Upper lobe of left lung (tissue), 6 donors: ENCODE data around the gene PNKD. TPM values are rescaled to one million over a fixed set of nuclear protein-coding genes. Genes with fewer than 3 reads are reported as not detected.
A peak's percentile ranks its signal among the peaks of the same experiment; 100 is the strongest.

ENCODE experiments used
- ATAC-seq, 2 donors: fragments of 200-7000 bp; cut with Tn5 transposase; one replicate each; pipeline ENCODE4 v1.9.1; 2022; ENCODE audit warnings: mild to moderate bottlenecking in 2 of 2, moderate library complexity in 2 of 2; ENCODE audit not compliant: low FRiP score in 2 of 2
- DNase-seq, 2 donors: peaks; one replicate each; pipeline ENCODE4 v3.0.0-alpha.2; 2019 to 2020
- H3K27ac ChIP-seq, 4 donors: fragments of 200-600 bp; sonication (generic); one replicate each; pipeline ENCODE4 v1.5.1; 2016 to 2019
- H3K27me3 ChIP-seq, 4 donors: fragments of 200-600 bp; sonication (generic); one replicate each; pipeline ENCODE4 v1.5.1; 2017 to 2019
- H3K36me3 ChIP-seq, 4 donors: fragments of 200-600 bp; sonication (generic); one replicate each; pipeline ENCODE4 v1.5.1; 2016 to 2019
- H3K4me1 ChIP-seq, 4 donors: fragments of 200-600 bp; sonication (generic); one replicate each; pipeline ENCODE4 v1.5.1; 2018 to 2019
- H3K4me3 ChIP-seq, 4 donors: fragments of 200-600 bp; sonication (generic); one replicate each; pipeline ENCODE4 v1.5.1; 2017 to 2019; ENCODE audit warnings: mild to moderate bottlenecking in 2 of 4, moderate library complexity in 1 of 4
- H3K9me3 ChIP-seq, 4 donors: fragments of 200-600 bp; sonication (generic); one replicate each; pipeline ENCODE4 v1.5.1; 2018 to 2019
- EP300 ChIP-seq, 4 donors: sonication (generic); formaldehyde crosslinking; IDR thresholded peaks; one replicate each; pipeline ENCODE4 v1.5.1; 2017; ENCODE audit warnings: antibody characterized with exemption in 4 of 4, control low read depth in 2 of 4
- POLR2A ChIP-seq, 4 donors: fragments of 450-650 bp; IDR thresholded peaks; one replicate each; pipeline ENCODE4 v1.5.1; 2016 to 2017; ENCODE audit warnings: antibody characterized with exemption in 4 of 4, mild to moderate bottlenecking in 2 of 4
- POLR2AphosphoS5 ChIP-seq, 2 donors: sonication (generic); formaldehyde crosslinking; IDR thresholded peaks; one replicate each; pipeline ENCODE4 v1.5.1; 2017; ENCODE audit warnings: antibody characterized with exemption in 2 of 2
- WGBS, 2 donors: methylation state at CpG; one replicate each; pipeline ENCODE4 v1.1.5; 2017 to 2018; 5-methylcytosine and 5-hydroxymethylcytosine counted together
- total RNA-seq, 6 donors: library from RNA; depleted of rRNA in 4 of 6; stranded (reverse); fragments of >200 nt in 4 of 6; gene quantifications; one replicate each; pipeline versions ENCODE4 v1.1.0 to v1.2.1, GENCODE V29; 2016 to 2021
- TF ChIP-seq, protein P1 (sequence below), 6 experiments: fragments of 450-650 bp in 4 of 6; fragments of 200-600 bp in 2 of 6; sonication (generic) in 2 of 6; IDR thresholded peaks; one replicate each; pipeline ENCODE4 v1.5.1; 2016 to 2019; ENCODE audit warnings: antibody characterized with exemption in 6 of 6
- donor health status: DM: no; HTN: no; CAD: no; lungs with moderate emphysema.
- donor health status: DM: no; HTN: yes; CAD: no; lungs with severe emphysema.

Gene PNKD
- total RNA-seq, 6 donors from 2014 or later = 69.8 to 153 (median 87.2) TPM

DNA sequence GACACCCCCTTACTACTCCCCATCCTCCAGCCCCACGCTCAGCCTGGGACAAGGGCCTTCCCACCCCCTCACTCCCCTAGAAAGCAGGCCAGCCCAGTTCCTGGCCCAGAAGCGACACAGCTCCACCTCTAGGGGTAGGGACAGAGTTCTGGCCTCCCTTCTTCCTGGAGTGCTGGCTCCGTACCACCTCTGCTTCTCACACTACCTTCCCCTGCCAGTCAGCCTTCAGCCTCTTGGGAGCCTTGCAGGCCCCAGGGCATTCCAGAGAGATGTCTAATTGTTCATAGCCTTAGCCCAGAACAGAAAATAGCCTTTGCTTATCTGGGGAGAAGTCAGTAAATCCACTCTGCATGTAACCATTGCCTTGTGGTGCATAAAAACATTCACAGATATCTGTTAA, 73.3 kb downstream of the PNKD start:
- no peak for DNase-seq
- Histone ChIP-seq H3K27me3 (no peaks in the 10 kb centered on the region), H3K4me1 (no peaks in the 10 kb centered on the region), H3K27ac (no peak overlapping the region), H3K36me3 (peaks cover 4 to 22% (median 19%) of the 10 kb centered on the region in 4 donors), H3K9me3 (no peaks in the 10 kb centered on the region), H3K4me3 (no peak overlapping the region)
- ATAC-seq = no peak
- TF ChIP-seq POLR2A (IDR thresholded peaks at IDR 0.05) (no peak), EP300 (IDR thresholded peaks at IDR 0.05) (no peak), POLR2AphosphoS5 (IDR thresholded peaks at IDR 0.05) (no peak)
- TF ChIP-seq, protein P1, sequence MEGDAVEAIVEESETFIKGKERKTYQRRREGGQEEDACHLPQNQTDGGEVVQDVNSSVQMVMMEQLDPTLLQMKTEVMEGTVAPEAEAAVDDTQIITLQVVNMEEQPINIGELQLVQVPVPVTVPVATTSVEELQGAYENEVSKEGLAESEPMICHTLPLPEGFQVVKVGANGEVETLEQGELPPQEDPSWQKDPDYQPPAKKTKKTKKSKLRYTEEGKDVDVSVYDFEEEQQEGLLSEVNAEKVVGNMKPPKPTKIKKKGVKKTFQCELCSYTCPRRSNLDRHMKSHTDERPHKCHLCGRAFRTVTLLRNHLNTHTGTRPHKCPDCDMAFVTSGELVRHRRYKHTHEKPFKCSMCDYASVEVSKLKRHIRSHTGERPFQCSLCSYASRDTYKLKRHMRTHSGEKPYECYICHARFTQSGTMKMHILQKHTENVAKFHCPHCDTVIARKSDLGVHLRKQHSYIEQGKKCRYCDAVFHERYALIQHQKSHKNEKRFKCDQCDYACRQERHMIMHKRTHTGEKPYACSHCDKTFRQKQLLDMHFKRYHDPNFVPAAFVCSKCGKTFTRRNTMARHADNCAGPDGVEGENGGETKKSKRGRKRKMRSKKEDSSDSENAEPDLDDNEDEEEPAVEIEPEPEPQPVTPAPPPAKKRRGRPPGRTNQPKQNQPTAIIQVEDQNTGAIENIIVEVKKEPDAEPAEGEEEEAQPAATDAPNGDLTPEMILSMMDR (IDR thresholded peaks at IDR 0.05) = no peak
- 67 to 95% methylated on average over 1 to 3 of the region's 3 CpGs for WGBS, 2 donors

DNA sequence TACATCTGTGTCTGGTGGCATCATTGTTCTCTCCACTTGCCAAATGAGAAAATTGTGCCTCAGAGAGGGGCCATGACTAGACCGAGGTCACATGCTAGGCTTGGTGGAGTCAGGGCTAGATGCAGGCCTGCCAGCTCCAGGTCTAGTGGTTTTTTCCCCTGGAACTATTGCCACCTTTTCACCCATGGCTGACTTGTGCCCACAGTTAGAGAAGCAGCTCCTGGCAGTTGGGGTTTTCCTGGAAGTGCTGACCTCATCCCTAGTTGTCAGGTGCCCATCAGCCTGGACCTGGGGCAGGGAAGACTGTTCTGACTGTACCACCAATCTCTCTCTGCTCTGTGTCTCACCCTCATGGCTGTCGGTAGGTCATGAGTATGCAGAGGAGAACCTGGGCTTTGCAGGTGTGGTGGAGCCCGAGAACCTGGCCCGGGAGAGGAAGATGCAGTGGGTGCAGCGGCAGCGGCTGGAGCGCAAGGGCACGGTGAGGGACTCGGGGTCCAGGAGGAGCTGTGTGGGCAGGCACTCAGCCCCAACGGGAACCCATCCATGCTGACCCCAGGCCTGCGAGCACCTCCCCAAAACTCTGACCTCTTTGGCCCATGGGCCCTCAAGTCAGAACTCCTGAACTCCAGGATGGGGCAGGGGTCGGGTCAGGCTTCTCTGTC, 73.9 kb downstream of the PNKD start:
- no peak for TF ChIP-seq POLR2AphosphoS5 (IDR thresholded peaks at IDR 0.05)
- no peak for TF ChIP-seq POLR2A (IDR thresholded peaks at IDR 0.05)
- TF ChIP-seq, protein P1 (IDR thresholded peaks at IDR 0.05) = no peak
- no peak for TF ChIP-seq EP300 (IDR thresholded peaks at IDR 0.05)
- ATAC-seq = no peak
- WGBS, 2 donors = 96 to 100% methylated on average over 6 to 12 of the region's 12 CpGs
- DNase-seq = peak in 1 of 2 donors; percentile 57
- Histone ChIP-seq H3K9me3 (no peaks in the 10 kb centered on the region), H3K36me3 (peaks cover 4 to 20% (median 19%) of the 10 kb centered on the region in 4 donors), H3K27me3 (no peaks in the 10 kb centered on the region), H3K4me3 (no peak overlapping the region), H3K4me1 (no peaks in the 10 kb centered on the region), H3K27ac (no peak overlapping the region)

DNA sequence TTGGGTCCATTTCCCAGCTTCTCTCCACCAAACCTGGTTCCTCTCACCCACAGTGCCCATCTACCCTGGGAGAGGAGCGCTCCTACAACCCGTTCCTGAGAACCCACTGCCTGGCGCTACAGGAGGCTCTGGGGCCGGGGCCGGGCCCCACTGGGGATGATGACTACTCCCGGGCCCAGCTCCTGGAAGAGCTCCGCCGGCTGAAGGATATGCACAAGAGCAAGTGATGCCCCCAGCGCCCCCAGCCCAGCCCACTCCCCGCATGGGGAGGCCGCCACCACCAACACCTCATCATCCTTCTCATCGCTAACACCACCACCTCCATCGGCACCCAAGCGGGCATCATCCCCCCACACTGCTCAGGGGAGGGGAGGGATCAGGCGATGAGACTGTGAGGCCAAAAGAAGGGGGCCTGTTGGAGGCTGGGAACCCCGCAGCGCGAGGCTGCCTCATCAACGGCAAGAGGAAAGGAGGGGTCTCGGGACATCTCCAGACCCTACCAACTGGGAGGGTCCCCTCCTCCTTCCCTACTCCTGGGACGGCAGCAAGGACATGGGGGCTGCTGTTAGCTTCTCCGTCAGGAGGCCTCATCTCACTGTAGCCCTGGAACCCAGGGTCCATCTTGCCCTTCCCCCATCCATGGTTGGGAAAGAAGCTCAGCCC, 74.6 kb downstream of the PNKD start:
- TF ChIP-seq, protein P1 (IDR thresholded peaks at IDR 0.05) = no peak
- TF ChIP-seq POLR2A (IDR thresholded peaks at IDR 0.05) (no peak), EP300 (IDR thresholded peaks at IDR 0.05) (no peak), POLR2AphosphoS5 (IDR thresholded peaks at IDR 0.05) (no peak)
- Histone ChIP-seq H3K9me3 (no peaks in the 10 kb centered on the region), H3K4me3 (no peak overlapping the region), H3K27me3 (no peaks in the 10 kb centered on the region), H3K36me3 (peaks cover 4 to 20% (median 17%) of the 10 kb centered on the region in 4 donors), H3K27ac (no peak overlapping the region), H3K4me1 (no peaks in the 10 kb centered on the region)
- ATAC-seq = no peak
- peak in 1 of 2 donors; percentile 80 for DNase-seq
- 92 to 93% methylated on average over 12 to 22 of the region's 22 CpGs for WGBS, 2 donors

DNA sequence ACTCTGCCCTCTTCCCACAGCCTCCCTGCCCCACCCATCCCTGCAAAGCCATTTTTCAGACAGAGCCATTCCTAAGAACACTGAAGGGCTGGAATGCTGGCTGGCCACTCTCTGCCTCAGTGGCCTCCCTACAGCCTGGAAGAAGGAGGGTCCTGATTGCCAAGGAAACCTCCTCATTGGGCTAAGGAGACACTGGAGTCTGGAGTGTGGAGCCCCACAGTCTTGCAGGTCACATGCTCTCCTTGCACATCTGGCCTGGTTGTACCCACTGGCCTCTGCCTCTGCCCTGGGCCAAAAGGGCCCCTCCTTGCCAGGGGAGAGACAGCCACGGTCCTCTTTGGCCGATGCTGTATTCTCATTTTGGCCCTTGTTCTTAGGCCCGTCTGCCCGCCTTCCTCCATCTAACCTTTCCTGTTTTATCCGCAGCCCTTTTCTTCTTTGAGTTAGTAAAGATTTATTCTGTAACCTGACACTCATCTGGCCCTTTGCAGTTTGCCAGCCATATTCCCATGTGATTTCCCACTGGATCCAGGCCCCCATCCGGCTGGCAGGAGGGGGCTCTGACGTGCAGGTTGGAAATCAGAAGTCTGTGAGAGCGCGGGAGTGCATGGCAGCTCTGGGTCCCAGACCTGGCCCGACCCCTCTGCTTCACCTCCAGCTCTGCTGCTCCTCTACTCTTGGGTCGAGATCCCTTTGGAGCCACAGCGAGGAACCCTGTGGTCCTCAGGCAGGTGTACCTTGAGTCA, 75.3 kb downstream of the PNKD start:
- 86 to 90% methylated on average over 12 of the region's 12 CpGs for WGBS, 2 donors
- no peak for DNase-seq

DNA sequence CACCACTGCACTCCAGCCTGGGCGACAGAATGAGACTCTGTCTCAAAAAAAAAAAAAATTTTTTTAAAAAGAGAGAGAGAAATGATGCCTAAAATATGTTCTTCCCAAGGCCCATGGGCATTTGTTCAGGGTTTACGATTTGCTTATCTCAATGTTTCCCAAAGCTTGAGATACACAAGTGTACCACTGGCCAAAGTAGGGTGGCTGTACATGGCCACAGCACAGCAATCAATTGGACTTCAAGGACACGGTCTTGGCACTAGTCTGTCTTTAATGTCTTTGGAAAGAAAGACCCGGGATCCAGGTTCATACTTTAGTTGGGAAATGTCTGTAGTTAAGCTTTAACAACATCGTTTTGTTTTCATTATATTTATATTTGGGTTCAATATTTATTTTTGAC, 76.9 kb downstream of the PNKD start:
- ATAC-seq = no peak
- WGBS, 2 donors = 83 to 85% methylated on average over 5 of the region's 5 CpGs

More for the DNA sequence above, 75.3 kb downstream of the PNKD start:
- Histone ChIP-seq H3K9me3 (peaks cover 0 to 1% (median 0%) of the 10 kb centered on the region in 4 donors), H3K4me3 (no peak overlapping the region), H3K4me1 (no peaks in the 10 kb centered on the region), H3K36me3 (peaks cover 4 to 20% (median 17%) of the 10 kb centered on the region in 4 donors), H3K27ac (no peak overlapping the region), H3K27me3 (no peaks in the 10 kb centered on the region)
- ATAC-seq = no peak
- no peak for TF ChIP-seq EP300 (IDR thresholded peaks at IDR 0.05)

More for the DNA sequence above, 76.9 kb downstream of the PNKD start:
- Histone ChIP-seq H3K27me3 (no peaks in the 10 kb centered on the region), H3K4me3 (no peak overlapping the region), H3K36me3 (peaks cover 4 to 18% (median 14%) of the 10 kb centered on the region in 4 donors), H3K27ac (no peak overlapping the region), H3K4me1 (no peaks in the 10 kb centered on the region), H3K9me3 (peaks cover 0 to 16% (median 4%) of the 10 kb centered on the region in 4 donors)
- DNase-seq = no peak
- TF ChIP-seq EP300 (IDR thresholded peaks at IDR 0.05) = no peak
- TF ChIP-seq, protein P1 (IDR thresholded peaks at IDR 0.05) = no peak
